NAMALWA (cell line): Measurements from ENCODE around the gene POLR1A.

Experiments
- DNase-seq: peaks from one replicate; pipeline ENCODE4 v3.0.0-alpha.2; 2015; ENCODE audit warnings: low spot score

The POLR1A gene

GRCh38 chr2:86064006-86064405, 41.7 kb downstream of the POLR1A start:
- DNase-seq: no peak

- no peak for DNase-seq
Measured at GRCh38 chr2:86062043-86062442, 43.6 kb downstream of the POLR1A start.

- DNase-seq: no peak
Measured at GRCh38 chr2:86056590-86057331, 48.9 kb downstream of the POLR1A start.

- DNase-seq: no peak
Measured at GRCh38 chr2:86055314-86055713, 50.4 kb downstream of the POLR1A start.

GRCh38 chr2:86054535-86055082, 51.1 kb downstream of the POLR1A start:
- DNase-seq: no peak

- DNase-seq: no peak
Measured at GRCh38 chr2:86053166-86053565, 52.5 kb downstream of the POLR1A start.

- no peak for DNase-seq
Measured at GRCh38 chr2:86052676-86053075, 53.0 kb downstream of the POLR1A start.

GRCh38 chr2:86052265-86052664, 53.4 kb downstream of the POLR1A start:
- DNase-seq: no peak

GRCh38 chr2:86050301-86050700, 55.4 kb downstream of the POLR1A start:
- DNase-seq: no peak

GRCh38 chr2:86049529-86049928, 56.2 kb downstream of the POLR1A start:
- DNase-seq: no peak

GRCh38 chr2:86048888-86049287, 56.8 kb downstream of the POLR1A start:
- no peak for DNase-seq

- DNase-seq: no peak
Measured at GRCh38 chr2:86048383-86048701, 57.3 kb downstream of the POLR1A start.

GRCh38 chr2:86047575-86048382, 57.9 kb downstream of the POLR1A start:
- DNase-seq: no peak

- DNase-seq: no peak
Measured at GRCh38 chr2:86045541-86045940, 60.1 kb downstream of the POLR1A start.

- no peak for DNase-seq
Measured at GRCh38 chr2:86044614-86045013, 61.1 kb downstream of the POLR1A start.

- no peak for DNase-seq
Measured at GRCh38 chr2:86044045-86044444, 61.6 kb downstream of the POLR1A start.

- no peak for DNase-seq
Measured at GRCh38 chr2:86042256-86043168, 63.2 kb downstream of the POLR1A start.

GRCh38 chr2:86039963-86040655, 65.6 kb downstream of the POLR1A start:
- DNase-seq: no peak

GRCh38 chr2:86039178-86039962, 66.3 kb downstream of the POLR1A start:
- peak; percentile 32 for DNase-seq

GRCh38 chr2:86038291-86039081, 67.2 kb downstream of the POLR1A start:
- peak; percentile 63 for DNase-seq
